Stimulated activated CD8-positive, alpha-beta memory T cell treated with anti-CD3 and anti-CD28 coated beads, Interleukin-2, amount 100 ng/mL, for 1 hour (primary cell): ENCODE results near the gene TBX5.

Experiments
- DNase-seq, 2 donors: peaks; one replicate each; pipeline ENCODE4 v3.0.0-alpha.2; 2020; ENCODE audit warnings: low read depth in 2 of 2

The TBX5 gene

DNA sequence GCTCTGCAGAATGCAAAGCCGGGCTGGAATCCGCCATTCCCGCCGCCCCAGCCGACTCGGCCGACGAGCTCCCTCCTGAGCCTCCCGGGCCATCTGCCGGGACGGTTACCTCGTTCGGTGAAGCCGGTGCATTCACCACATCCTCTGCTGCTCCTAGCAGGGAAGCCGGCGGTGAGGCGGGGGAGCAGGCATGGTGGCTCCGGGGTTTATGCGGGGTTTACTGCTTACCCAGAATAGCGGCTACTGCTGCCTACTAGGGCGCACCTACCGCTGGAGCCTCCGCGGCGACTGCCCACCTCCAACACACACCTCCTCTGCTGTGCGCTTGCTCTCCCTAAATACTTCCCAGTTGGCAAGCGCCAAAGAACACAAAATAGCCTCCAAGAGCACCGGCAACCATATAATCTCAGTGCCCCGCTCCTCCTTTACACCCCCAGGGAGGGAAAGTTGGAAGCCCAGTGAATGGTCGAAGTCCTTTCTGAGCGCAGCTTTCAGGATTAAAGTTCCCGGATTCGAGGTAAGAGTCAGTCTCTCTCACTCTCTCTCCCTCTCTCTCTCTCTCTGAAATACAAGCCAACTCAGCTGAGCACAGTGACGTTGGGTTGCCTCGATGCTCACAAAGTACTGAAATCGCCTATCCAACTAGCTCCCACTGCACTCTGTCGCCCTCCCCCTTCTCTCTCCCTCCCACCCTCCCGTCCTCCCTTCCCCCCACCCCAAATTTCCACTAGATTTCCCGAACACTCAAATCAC is at the start of gene TBX5:
Gene TBX5 (minus strand): TSS at position 626 of the 753 bp plus-strand sequence. CDS start 2,246 bp downstream, outside the sequence.
- DNase-seq: no peak

DNA sequence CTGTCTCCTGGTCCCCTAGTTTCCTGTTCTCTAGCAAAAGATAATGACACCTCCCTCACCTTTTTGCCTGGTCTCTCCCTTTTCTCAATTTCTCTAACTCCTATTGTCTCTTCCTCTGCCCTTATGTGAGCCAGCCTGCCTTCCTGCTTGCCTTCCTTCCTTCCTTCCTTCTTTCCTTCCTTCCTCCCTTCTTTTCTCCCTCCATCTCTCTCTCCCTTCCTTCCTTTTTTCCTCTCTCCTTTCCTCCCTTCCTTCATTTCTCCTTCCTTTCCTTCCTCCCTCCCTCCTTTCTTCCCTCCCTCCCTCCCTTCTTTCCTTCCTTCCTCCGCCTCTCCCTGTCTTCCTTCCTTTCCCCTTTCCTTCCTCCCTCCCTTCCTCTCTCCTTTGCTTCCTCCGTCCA is 45.7 kb upstream of the TBX5 start:
- no peak for DNase-seq

DNA sequence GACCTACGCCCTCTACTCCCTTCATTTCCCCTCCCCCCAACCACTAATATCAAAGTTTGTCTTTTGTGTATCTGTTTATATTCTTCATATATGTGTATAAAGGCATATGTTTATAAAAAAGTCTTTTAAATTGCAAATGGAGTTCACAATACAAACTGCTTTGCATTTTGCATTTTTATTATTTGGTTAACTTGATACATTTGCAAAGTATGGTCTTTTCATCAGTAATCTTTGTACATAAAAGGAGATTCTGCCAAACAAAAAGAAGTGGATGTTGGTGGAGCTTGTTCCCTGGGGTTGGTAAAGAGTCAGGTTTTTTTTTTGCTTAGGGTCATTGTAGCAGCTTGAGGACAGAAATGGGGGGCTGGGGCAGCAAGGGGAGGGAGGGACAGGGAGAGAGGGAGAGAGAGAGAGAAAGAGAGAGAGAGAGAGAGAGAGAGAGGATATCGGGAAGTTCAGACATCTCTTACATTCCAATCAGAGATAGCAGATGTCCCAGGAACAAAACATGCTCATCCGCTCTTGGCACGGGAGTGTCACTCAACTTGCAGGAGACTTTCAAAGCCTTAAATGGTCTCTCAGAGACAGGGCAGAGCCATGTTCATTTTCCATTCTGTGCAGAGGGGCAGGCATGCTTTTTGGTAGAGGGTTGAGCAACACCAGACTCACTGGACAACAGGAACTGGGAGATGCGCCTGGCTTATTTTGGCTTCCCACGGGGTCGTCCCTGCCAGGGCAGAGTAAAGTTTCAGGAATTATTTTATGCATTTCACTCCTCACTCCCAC is 44.8 kb upstream of the TBX5 start:
- no peak for DNase-seq

DNA sequence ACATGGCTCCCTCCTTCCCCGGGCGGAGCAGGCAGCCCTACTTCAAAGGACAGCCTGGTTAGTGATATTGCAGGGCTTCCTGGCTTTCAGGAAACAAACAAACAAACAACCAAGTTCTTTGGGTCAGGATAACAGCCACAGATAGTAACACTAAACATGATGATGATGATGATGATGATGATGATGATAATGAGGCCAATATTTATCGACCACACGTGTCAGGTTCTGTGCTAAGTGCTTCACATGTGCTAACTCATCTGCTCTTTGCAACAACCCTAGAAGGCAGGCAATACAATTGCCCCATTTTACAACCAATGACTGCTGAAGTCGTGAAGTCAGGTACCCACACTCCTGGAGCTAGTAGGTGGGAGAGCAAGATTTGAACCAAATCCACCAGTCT is 44.1 kb upstream of the TBX5 start:
- no peak for DNase-seq

DNA sequence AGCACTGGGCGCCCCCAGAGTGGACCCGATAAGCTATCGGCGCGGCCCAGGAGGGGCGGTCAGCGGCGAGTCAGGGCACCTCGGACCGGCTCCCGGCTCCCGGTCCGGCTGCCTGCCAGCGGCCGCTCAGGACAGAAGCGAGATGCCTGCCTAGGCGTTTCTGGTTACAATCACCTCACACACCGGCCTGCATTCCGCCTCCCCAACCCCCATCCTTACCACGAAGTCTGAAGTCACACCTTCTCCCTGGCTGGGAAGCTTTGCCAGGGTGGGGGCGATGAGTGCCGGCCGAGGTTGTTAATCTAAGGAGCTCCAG is 42.6 kb upstream of the TBX5 start:
- DNase-seq: no peak

DNA sequence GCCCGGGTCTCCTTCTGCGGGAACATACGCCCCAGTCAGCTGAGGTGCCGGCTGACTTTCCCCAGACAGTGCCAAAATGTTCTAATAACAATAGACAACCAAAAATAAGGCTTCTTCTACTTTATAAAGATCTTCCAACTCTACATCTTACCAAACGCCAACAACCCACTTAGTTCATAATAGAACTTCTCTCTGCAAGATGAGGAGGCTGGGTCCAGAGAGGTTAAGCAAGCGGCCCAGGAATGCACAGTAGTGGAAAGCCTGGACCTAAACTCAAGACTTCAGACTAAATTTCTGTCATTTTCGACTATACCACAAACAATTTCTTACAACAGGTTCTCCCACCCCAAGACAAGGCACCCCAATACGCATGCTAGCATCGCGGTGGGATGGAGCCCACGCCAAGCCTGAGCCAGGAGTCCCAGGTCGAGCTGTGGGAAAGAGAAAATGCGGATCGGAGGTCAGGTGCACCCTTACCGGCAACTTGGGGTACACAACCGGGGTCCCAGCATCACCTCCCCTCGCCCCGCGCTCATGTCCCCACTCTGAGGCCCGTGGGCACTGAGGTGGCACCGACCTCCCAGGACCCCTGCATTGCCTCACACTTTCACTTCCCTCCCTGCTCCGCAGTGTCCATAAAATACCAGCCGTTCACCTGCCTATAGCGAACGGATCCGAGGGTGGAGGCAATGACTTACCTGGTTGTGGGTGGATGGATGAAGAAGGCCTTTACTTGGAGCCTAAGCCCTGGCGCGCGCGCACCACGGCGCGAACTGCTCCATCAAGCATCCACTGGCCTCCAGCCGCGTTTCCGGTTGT is 42.1 kb upstream of the TBX5 start:
- no peak for DNase-seq

DNA sequence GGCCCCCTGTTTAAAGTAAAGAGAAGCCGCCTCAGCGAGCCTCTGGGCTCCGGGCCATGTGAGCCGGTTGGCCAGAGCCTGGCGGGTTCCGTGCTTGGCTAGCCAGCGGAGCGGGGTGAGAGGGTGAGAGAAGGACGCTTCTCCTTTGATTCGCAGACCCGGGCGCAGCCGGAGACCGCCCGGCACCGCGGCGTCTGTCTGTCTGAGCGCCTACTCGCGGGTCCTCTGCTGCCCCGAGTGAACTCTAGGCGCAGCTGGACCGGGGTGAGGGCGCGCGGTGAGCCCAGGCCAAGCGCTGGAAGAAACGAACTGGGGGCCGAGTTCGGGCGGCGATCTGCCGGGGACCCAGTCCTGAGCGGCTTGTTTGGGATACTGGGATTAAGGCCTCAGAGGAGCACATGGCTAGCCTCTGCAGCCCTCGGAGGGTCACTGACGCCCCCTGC is 41.4 kb upstream of the TBX5 start:
- DNase-seq: no peak

DNA sequence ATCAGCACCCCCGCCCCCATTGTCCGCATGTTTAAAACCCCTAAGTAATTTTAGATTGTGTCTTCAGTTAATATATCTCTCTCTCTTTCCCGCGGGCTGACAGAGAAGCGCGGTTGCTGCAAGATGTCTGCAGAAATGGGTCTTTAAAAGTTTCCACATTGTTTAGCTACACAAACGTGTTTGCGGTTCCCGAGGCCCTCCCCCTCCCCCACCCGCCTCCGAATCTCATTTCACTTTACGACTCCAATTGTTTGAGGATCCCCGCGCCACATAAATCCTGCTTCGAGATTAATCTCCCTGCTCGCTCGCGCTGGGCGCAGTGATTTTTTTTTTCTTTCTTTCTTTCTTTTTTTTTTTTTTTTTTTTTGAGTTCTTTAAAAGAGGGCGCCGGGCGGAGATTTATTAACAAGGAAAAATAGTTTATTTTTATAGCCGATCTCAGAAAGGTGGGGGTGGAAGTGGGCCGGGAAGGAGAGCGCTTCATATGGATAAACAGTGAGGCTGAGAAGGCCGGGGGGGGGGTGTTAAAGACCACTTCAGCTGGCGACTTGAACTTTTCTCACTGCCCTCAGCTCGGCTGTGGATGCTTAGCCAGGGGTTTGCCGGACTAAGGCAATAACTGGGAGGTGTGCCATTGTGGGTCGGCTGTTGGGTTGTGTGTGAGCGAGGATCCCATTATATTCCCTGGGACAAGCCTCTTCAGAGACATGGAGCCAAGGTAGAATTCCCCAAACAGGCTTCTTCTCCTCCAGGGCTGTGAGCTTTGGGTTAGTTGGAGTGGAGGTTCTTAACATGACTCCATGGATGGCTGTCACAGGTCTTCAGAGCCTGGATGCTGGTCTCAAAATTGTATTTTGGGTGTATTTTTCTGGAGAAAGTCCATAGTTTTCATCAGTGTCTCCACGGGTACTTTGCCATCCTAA is 39.7 kb upstream of the TBX5 start:
- no peak for DNase-seq

DNA sequence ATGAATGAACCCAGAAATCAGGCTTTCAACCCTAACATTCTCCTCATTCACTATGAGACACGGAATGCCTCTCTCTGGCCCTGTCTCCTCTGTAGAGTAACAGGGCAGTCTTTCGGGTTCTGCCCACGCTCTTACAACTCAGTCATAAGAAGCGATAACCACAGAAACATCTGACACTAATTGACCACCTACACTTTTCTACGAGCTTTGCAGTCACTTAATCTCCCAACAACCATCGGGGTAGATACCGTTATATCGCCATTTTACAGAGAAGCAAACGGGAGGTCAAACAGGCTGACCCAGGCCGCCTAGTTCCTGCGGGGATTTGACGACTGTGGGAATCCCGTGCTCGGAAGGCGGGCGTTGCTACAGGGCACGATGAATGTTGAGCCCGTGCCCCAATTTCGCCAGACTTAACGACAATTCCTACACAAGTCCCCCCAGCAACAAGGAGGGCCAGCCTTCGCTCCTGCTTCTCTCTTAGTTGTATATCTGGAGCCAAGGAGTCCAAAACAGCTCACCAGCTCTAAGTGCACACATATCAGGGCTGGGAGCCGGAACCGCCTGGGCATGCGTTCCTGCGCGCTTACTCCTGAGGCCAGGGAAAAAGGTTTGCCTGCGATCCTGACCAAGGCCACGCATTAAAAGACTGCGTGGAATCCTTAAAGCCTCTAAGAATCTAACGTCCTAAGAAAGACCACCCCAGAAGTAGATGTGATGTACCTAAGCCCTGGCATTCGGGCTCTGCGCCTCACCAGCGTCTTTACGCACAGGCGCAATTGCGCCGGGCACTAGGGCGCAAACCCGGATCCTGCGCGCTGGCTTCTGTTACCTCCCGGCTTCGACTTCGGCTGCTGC is 38.7 kb upstream of the TBX5 start:
- DNase-seq: no peak

DNA sequence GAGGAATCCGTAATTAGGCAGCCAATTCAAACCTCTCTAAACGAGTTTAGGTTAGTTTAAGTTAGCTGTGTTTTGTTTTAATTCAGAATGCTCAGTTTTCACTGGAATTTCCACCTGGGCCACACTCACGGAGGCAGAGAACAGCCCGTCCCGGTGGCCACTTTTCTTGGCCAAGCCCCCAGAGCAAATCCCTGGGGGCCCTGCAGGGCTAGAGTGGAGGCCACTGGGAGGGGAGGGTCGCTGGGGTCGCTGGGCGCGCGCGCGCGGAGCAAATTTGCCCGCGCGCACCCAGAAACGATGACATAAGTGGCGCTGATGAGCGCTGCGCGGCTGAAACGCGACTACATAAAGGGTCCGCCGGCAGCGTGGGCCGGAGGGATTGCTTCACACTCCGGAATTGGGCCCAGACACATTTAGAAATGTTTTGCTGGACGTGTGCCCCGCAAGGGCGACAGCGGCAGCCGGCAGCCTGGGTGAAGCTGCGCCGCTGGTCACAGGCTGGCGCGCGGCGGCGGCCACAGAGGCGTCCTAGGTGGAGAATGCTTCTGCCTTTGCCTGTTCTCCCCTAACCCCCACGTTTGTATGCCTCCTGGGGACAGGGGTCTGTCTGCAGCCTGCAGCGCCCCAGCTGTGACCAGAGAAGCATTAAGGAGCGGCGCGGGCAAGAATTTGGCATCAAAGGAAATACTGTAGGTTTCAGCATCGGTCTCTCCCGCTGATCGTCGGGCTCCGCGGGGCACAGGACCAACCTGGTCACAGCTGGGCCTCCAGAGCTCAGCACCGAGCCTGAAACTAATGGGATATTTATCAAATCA is 37.9 kb upstream of the TBX5 start:
- DNase-seq: no peak

DNA sequence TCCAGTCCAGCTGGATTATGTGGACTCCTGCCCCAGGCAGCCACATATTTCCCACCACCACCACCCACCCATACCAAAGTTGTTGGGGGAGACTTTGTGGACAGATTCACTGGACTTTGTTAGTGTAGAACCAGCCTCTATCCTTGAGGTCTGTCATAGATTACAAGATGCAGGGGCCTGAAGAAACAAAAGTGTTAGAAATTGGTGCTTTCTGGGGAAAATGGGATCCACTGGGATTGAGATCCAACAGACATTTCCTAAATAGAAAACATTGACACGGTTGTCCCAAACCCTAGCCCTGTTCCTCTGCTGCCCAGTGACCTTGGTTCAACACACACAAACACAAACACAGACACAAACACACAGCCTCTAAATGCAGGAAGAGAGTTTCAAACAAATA is 36.6 kb upstream of the TBX5 start:
- DNase-seq: no peak

DNA sequence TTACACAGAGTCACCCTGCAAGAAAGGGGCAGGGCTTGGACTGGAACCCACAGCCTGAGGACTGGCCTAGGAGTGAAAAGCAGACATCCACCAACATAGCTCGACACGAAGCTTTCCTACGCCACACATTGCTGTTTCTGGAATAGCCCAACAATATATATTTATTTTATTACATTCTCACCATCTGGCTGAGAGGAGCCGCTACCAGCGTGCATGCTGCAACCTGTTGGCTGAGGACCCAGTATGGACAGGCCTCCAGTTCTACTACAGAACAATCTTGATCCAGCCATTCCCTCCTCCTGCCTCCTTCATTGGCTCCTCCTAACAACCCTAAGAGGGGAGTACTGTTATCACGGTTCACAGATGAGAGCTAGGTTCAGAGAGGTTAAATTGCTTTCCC is 35.6 kb upstream of the TBX5 start:
- DNase-seq: no peak

DNA sequence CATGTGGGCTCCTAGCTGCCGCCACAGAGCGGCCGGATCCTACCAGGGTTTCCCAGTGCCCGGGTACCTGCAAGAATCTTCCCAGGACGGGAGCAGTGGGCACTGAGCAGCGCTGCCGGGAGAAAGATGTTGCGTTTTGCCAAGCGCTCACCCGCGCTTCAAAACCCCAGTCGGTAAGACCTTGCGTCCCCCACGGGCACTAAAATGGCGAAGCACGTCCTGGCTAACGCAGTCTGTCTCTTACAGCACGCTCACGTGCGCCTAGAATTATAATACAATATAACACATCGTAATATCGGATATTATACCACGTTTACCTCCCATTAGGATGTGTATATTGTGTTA is 35.1 kb upstream of the TBX5 start:
- DNase-seq: no peak

DNA sequence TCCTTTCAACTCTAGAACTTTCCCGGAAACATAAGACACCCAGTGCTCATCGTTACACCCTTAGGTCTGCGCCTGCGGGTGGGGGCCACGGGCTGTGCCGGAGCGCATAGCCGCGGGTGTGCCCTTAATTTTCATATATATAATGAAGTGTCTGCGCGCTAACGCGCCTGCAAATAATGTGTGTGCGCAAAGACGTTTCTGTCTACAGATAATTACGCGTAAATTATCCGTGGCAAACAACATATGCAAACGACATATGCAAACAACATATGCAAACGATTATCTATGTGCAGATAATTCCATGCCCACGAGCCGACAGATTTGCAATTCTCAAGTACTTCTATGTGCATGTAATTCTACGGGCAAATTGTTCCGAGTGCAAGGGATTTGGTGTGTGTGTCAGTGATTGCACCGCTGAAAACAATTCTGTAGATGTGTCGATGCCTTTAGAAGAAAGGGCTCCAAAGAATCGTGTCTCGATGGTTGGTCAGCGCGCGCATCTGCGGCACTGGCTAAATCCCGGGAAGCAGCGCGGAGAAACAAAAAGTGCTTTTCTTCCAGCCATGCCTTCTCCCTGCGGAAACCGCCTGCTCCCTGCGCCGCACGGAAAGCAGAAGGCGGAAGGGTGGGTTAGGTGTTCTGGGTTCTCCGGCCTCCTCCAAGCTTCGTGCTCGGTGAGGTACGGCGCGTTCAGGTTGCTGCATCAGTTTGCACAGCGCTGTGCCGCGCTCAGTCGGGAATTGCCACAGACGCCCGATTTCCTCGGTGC is 34.5 kb upstream of the TBX5 start:
- no peak for DNase-seq

DNA sequence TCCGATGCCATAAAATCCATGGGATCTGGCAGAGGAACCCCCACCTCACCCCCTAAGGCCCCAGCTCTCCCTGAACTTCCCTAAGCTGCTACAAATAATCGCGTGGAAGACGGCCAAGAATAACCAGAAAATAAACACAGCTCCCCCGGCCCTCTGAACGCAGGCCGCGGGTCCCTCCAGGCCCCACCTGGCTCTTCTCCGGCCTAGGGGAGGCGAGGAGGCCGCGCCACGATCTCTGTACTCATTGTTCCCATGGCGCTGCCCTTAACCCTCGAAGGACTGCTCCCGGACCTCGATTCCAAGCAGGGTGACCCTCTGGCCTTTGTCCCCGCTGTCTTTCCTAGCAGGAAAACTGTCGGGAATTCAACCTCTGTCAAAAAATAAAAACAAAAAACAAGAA is 33.9 kb upstream of the TBX5 start:
- DNase-seq: no peak

DNA sequence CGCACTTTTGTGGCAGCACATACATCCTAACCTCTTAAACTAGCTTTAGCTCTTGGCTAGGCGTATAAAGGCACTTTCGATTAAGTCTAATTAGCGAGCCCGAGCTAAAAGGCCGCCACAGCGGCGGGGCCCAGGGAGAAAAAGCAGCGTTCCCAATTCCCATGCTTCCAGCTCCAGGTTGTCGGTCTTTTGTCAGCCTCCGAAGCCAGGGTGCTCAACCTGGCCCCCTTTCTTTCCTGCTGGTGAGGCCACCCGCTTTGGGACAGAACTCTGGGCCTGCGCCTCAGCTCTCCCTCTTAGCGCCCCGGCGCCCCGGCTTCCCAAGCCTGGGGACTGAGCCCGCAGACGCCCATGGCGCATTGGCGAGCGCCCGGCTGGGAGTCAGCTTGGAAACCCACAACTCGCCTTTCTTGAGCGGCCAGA is 33.3 kb upstream of the TBX5 start:
- no peak for DNase-seq

DNA sequence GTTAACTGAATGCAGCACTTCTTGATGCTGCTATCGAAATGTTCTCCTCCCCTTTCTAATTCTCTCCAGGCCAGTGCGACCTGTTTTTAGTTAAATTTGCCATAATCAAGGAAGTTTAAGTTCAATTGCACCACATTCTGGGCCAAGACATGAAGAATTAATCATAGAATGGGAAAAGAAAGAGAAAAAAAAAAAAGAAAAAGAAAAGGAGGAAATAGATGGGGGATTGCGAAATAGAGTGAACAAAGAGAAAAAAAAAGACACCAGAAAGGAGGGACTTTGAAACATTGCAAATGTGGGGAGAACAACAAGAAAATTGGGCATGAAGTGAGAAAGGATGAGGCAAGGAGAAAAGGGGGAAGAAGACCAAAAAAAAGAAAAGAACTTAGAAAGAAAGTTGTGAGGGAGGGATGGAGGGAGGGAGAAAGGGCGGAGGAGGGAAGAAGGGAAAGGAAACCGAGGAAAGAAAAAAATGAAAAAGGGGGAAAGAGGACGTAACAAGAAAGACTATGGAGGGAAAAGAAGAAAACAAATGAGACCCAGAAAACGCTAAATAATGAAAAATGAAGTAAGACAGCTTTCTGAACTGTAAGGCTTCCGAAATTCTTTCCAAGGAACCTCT is 32.8 kb upstream of the TBX5 start:
- no peak for DNase-seq

DNA sequence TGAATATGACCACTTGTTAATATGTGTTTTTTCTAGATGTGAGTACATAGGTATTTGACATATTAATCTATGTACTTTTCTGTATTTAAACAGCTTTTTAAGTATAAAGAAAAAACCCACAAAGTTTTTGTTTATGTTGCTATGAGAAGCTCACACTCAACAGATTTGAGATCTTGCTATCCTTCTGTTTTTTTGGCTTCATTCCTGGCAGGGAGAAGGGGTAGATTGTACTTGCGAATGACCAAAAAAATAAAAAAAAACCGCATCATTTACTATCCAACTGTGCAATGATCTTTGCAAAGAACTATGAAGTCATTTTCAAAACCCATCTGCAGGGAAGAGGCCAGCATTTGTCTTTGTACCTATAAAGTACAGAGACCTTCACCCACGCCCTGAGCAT is 28.4 kb upstream of the TBX5 start:
- DNase-seq: no peak

DNA sequence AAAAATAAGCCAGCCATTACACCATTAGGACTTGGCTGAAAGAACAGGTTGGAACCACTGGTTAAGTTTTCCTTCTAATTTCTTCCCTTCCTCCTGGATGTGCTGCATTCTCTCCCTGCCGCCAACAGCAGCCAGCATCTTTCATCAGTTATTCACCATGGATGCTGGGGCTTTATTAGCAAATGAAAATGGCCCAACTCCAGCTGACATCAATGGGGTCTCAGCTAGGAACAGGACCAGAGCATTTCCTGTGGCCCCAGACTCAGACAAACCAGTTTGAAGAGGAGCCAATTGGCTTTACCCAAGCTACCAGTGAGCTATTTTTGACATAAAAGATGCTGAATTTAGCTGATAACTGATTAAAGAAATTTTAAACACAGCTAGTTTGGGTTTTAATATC is 26.0 kb upstream of the TBX5 start:
- DNase-seq: no peak
